ENCODE measurements around the gene CC2D1B.

The CC2D1B gene

DNA sequence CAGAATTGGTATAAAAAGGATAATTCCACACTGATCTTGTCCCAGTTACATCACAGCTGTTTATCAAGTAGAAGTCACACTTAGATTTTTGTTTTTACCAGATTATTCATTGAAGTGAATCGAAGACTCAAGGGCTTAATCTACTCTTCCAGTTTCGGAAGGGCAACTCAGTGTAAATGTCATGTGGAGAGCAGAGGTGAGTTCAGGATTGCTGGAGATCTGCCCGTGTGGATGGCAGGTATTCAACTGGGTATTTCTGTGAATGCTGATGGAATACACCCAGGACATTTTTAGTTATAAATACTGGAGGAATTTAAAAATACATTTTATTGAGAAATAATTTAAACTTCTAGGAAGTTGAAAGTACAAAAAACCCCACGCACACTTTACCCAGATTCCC is 19.4 kb downstream of the CC2D1B start:
- no peak overlapping the region for H3K4me3 ChIP-seq (ENCODE audit: low read depth, low read length)
- no peak for DNase-seq (ENCODE audit: low read depth)
- TF ChIP-seq POLR2A (IDR thresholded peaks at IDR 0.05; ENCODE audit: extremely low read depth, insufficient read length): no peak

DNA sequence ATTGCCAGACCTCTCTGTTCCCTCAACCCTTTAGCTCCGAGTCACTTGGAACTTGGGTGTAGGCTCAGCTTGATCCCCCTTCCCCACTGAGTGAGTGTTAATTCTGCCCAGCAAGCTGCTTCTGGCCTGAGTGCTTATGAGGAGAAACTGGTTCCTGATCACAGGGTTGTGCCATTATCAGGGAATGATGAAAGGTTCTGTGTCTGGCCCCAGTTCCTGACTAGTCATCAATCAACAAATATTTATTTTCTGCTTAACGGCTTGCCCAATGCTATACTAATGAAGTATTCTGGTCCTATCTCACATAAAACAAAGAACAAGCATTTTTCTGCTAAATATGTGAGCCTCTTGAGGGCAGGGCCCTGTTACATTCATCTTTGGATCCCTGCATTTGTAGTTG is 20.8 kb downstream of the CC2D1B start:
- TF ChIP-seq CTCF (IDR thresholded peaks at IDR 0.05; ENCODE audit: low read depth, low read length) (no peak), MYC (IDR thresholded peaks at IDR 0.05; ENCODE audit: low read depth, low read length) (no peak), POLR2A (IDR thresholded peaks at IDR 0.05; ENCODE audit: extremely low read depth, insufficient read length) (no peak), MAX (IDR thresholded peaks at IDR 0.05; ENCODE audit: low read depth, low read length) (no peak)
- DNase-seq (ENCODE audit: low read depth): no peak
- no peak overlapping the region for H3K4me3 ChIP-seq (ENCODE audit: low read depth, low read length)

GRCh38 chr1:52343979-52344378 is 22.0 kb downstream of the CC2D1B start:
- no peak for TF ChIP-seq POLR2A (IDR thresholded peaks at IDR 0.05; ENCODE audit: extremely low read depth, insufficient read length)
- no peak for TF ChIP-seq CTCF (IDR thresholded peaks at IDR 0.05; ENCODE audit: low read depth, low read length)
- TF ChIP-seq MYC (IDR thresholded peaks at IDR 0.05; ENCODE audit: low read depth, low read length): no peak
- TF ChIP-seq MAX (IDR thresholded peaks at IDR 0.05; ENCODE audit: low read depth, low read length): no peak
- no peak overlapping the region for H3K4me3 ChIP-seq (ENCODE audit: low read depth, low read length)
- DNase-seq (ENCODE audit: low read depth): no peak

DNA sequence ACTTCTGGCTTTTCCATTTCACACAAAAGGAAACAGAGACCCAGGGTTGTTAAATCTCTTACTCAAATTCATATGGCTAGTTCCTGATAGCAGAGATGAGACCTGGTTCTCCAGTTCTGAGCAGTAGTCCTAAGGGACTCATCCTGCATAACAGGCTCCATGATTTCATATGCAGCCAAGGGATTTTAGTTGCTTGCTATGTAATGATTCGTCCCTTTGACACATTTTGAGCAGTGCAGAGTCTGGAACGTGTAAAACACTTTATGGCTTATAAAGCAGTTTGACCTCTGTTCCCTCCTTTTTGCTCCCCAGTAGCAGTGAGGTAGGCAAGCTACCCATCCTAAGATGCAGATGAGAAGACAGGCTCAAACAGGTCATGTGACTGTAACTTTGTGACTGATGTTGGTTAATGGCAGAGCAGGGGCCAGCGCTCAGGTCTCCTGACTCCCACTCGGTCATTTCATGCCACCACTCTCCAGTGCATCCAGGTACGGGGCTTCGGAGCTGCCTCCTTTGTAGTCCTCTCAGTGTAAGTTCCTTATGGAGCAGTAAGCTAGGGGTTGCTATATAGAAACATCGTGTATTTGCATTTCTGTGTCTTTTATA is 24.2 kb downstream of the CC2D1B start:
- no peak for DNase-seq (ENCODE audit: low read depth)
- H3K4me3 ChIP-seq (ENCODE audit: low read depth, low read length): no peak overlapping the region
- TF ChIP-seq CTCF (IDR thresholded peaks at IDR 0.05; ENCODE audit: low read depth, low read length): no peak
- no peak for TF ChIP-seq POLR2A (IDR thresholded peaks at IDR 0.05; ENCODE audit: extremely low read depth, insufficient read length)

GRCh38 chr1:52337439-52337838 is 28.6 kb downstream of the CC2D1B start:
- no peak for TF ChIP-seq CTCF (IDR thresholded peaks at IDR 0.05; ENCODE audit: low read depth, low read length)
- DNase-seq (ENCODE audit: low read depth): no peak
- H3K4me3 ChIP-seq (ENCODE audit: low read depth, low read length): no peak overlapping the region

DNA sequence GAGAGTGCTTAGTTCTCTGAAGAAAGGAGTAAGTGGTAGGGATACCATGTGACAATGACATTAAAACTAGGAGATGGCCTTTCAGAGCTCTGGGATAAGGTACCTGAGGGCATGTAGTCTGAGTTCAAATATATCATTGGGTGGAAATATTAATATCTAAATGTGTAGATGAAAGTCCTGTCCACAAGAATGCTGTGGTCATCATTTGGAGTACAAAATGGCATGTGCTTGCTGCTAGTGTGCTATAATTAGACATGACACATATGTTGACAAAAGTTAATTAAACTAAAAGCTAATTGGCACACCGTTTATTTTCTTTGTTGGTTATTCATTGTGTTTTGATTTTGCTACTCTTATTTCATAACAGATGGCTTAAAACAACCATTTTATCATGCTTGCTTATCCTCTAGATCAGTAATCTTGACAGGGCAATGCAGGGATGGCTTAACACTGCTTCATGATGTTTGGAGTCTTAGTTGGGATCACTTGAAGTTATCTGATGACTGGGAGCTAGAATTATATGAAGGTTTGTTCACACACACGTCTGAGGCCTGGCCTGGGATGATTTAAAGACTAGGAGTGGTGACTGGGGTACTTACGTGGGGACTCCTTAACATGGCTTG is 31.0 kb downstream of the CC2D1B start:
- no peak for DNase-seq (ENCODE audit: low read depth)
- H3K4me3 ChIP-seq (ENCODE audit: low read depth, low read length): no peak overlapping the region
- TF ChIP-seq MYC (IDR thresholded peaks at IDR 0.05; ENCODE audit: low read depth, low read length) (no peak), CTCF (IDR thresholded peaks at IDR 0.05; ENCODE audit: low read depth, low read length) (no peak), POLR2A (IDR thresholded peaks at IDR 0.05; ENCODE audit: extremely low read depth, insufficient read length) (no peak), MAX (IDR thresholded peaks at IDR 0.05; ENCODE audit: low read depth, low read length) (no peak)

Measured in NB4 (cell line).